SH-SY5Y (cell line): Measurements from ENCODE around the gene PRDM16.

Experiments used
- GATA2 ChIP-seq: IDR thresholded peaks from 2 replicates; pipeline ENCODE4 v1.6.1; 2011; ENCODE audit warnings: mild to moderate bottlenecking, low read depth, low read length
- GATA3 ChIP-seq: IDR thresholded peaks from 2 replicates; pipeline ENCODE4 v1.6.1; 2011; ENCODE audit warnings: low read depth, mild to moderate bottlenecking, low read length, moderate library complexity

- no peak for TF ChIP-seq GATA2
- no peak for TF ChIP-seq GATA3
These were observed 395.6 kb downstream of the PRDM16 start for GRCh38 chr1:3464649-3465025.
